Caco-2 (cell line): ENCODE data around the gene MELK. TPM values are rescaled to one million over a fixed set of nuclear protein-coding genes. Genes with fewer than 3 reads are reported as not detected.
A peak's percentile ranks its signal among the peaks of the same experiment; 100 is the strongest.

Experiments
- BruUV-seq: library from RNA; stranded (reverse); fragments of 400-500 nt; replicated peaks from 2 replicates; lab custom pipeline; 2021; lab: Mats Ljungman, UMichigan
- CTCF ChIA-PET: fragments of 300-600 bp; sonication (Branson Sonifier 250); formaldehyde crosslinking; loops from one replicate; lab custom pipeline; 2022; ENCODE audit warnings: antibody characterized with exemption; lab: Charles Lee
- POLR2A ChIA-PET: fragments of 300-600 bp; sonication (Branson Sonifier 250); formaldehyde crosslinking; loops from one replicate; lab custom pipeline; 2022; ENCODE audit warnings: antibody characterized with exemption; lab: Charles Lee
- DNase-seq, 2 experiments: peaks; one replicate each; pipeline versions ENCODE4 v3.0.0 to v3.0.0-alpha.2; 2020 to 2022
- H3K27me3 ChIP-seq: replicated peaks from 2 replicates; pipeline ENCODE4 v1.6.0; 2011; ENCODE audit warnings: low read length; ENCODE audit not compliant: control insufficient read depth, insufficient read depth
- H3K36me3 ChIP-seq: 2 replicates; pipeline ENCODE4 v1.5.1; 2011; ENCODE audit warnings: low read length; ENCODE audit not compliant: control insufficient read depth, insufficient read depth
- H3K4me1 ChIP-seq: fragments of 250-450 bp; sonication (Bioruptor Pico); 2 replicates; pipeline ENCODE4 v1.5.1; 2020; ENCODE audit warnings: mild to moderate bottlenecking
- H3K4me3 ChIP-seq: 2 replicates; pipeline ENCODE4 v1.5.1; 2011; ENCODE audit warnings: low read depth, mild to moderate bottlenecking, control low read depth, low read length
- H3K9me3 ChIP-seq: fragments of 250-450 bp; sonication (Bioruptor Pico); 2 replicates; pipeline ENCODE4 v1.5.1; 2020; ENCODE audit warnings: mild to moderate bottlenecking, moderate library complexity
- H3K27ac Mint-ChIP-seq: one replicate; pipeline ENCODE4 v1.8.0; 2022; ENCODE audit warnings: mixed read lengths; ENCODE audit not compliant: unreplicated experiment
- H3K27me3 Mint-ChIP-seq: one replicate; pipeline ENCODE4 v1.8.0; 2022; ENCODE audit warnings: mixed read lengths; ENCODE audit not compliant: insufficient read depth, unreplicated experiment
- H3K36me3 Mint-ChIP-seq: one replicate; pipeline ENCODE4 v1.8.0; 2022; ENCODE audit warnings: mild to moderate bottlenecking, mixed read lengths; ENCODE audit not compliant: insufficient read depth, unreplicated experiment
- H3K4me1 Mint-ChIP-seq: one replicate; pipeline ENCODE4 v1.8.0; 2022; ENCODE audit warnings: low read depth, mixed read lengths; ENCODE audit not compliant: unreplicated experiment
- H3K4me3 Mint-ChIP-seq: one replicate; pipeline ENCODE4 v1.8.0; 2022; ENCODE audit warnings: mild to moderate bottlenecking, moderate library complexity, mixed read lengths; ENCODE audit not compliant: unreplicated experiment
- H3K9me3 Mint-ChIP-seq: one replicate; pipeline ENCODE4 v1.8.0; 2022; ENCODE audit warnings: mixed read lengths; ENCODE audit not compliant: unreplicated experiment
- CTCF ChIP-seq, 2 experiments: fragments of 200-600 bp in 1 of 2; IDR thresholded peaks; 1 replicate in 1 of 2; 2 replicates in 1 of 2; pipeline versions ENCODE4 v1.5.1 to v1.8.0; 2011 to 2022; ENCODE audit warnings: antibody characterized with exemption in 1 of 2, control low read depth in 1 of 2, inconsistent platforms in 1 of 2, low read depth in 1 of 2, low read length in 1 of 2, mild to moderate bottlenecking in 1 of 2, moderate library complexity in 1 of 2; ENCODE audit not compliant: insufficient read depth in 1 of 2, severe bottlenecking in 1 of 2, unreplicated experiment in 1 of 2
- intact Hi-C: fragments of 100-400 bp; cut with micrococcal nuclease; formaldehyde crosslinking; loops from one replicate; pipeline ENCODE4 v1.10.0; 2022; ENCODE audit not compliant: unreplicated experiment
- total RNA-seq: library from RNA; stranded (reverse); gene quantifications from 2 replicates; pipeline ENCODE4 v1.2.3, GENCODE V29; 2022

The MELK gene
- total RNA-seq, 1 experiment from 2014 or later = 57.8 TPM

- Histone ChIP-seq H3K4me1 (peaks cover 46% of the 10 kb centered on the region), H3K36me3 (0 out of 2 replicates have a peak, but pooled peaks cover 2% of the 10 kb centered on the region), H3K9me3 (no peaks in the 10 kb centered on the region), H3K27me3 (no peaks in the 10 kb centered on the region), H3K4me3 (no peak overlapping the region)
- peaks cover 48% of the 10 kb centered on the region for H3K36me3 Mint-ChIP-seq
- intact Hi-C loops = no loop called here
- no peaks in the 10 kb centered on the region for H3K9me3 Mint-ChIP-seq
- DNase-seq = no peak
- H3K27ac Mint-ChIP-seq = peak overlapping the region; percentile 83
- TF ChIP-seq CTCF (IDR thresholded peaks at IDR 0.05; ENCODE audit: insufficient read depth in 1 of 2, low read depth in 1 of 2, low read length in 1 of 2, severe bottlenecking in 1 of 2, unreplicated experiment in 1 of 2) = no peak
- BruUV-seq = no TSS peak
- POLR2A ChIA-PET = no interaction called here
- H3K4me3 Mint-ChIP-seq = peak overlapping the region; percentile 64
- CTCF ChIA-PET = no interaction called here
- peaks cover 22% of the 10 kb centered on the region for H3K4me1 Mint-ChIP-seq
- no peaks in the 10 kb centered on the region for H3K27me3 Mint-ChIP-seq
Observed at GRCh38 chr9:36575411-36575882, 2.8 kb downstream of the MELK start.

GRCh38 chr9:36576866-36577265 lies 4.2 kb downstream of the MELK start:
- 0 out of 2 replicates have a peak, but pooled peaks cover 2% of the 10 kb centered on the region for H3K36me3 ChIP-seq
- Mint-ChIP-seq H3K27ac (no peak overlapping the region), H3K9me3 (no peaks in the 10 kb centered on the region), H3K27me3 (no peaks in the 10 kb centered on the region), H3K4me1 (peaks cover 22% of the 10 kb centered on the region), H3K36me3 (peaks cover 62% of the 10 kb centered on the region), H3K4me3 (no peak overlapping the region)
- intact Hi-C loops = no loop called here
- H3K4me3 ChIP-seq = no peak overlapping the region
- no peak for DNase-seq
- H3K4me1 ChIP-seq = peaks cover 46% of the 10 kb centered on the region
- POLR2A ChIA-PET = no interaction called here
- CTCF ChIA-PET = no interaction called here
- TF ChIP-seq CTCF (IDR thresholded peaks at IDR 0.05; ENCODE audit: insufficient read depth in 1 of 2, low read depth in 1 of 2, low read length in 1 of 2, severe bottlenecking in 1 of 2, unreplicated experiment in 1 of 2) = no peak
- no peaks in the 10 kb centered on the region for H3K27me3 ChIP-seq
- H3K9me3 ChIP-seq = no peaks in the 10 kb centered on the region
- no TSS peak for BruUV-seq

GRCh38 chr9:36584620-36585460 lies 12.1 kb downstream of the MELK start:
- intact Hi-C loops = no loop called here
- Histone ChIP-seq H3K4me3 (no peak overlapping the region), H3K27me3 (no peaks in the 10 kb centered on the region), H3K36me3 (no peaks in the 10 kb centered on the region), H3K4me1 (peaks cover 9% of the 10 kb centered on the region; the same call in 1 of the 2 replicates), H3K9me3 (no peaks in the 10 kb centered on the region)
- H3K4me3 Mint-ChIP-seq = no peak overlapping the region
- peaks cover 74% of the 10 kb centered on the region for H3K36me3 Mint-ChIP-seq
- H3K4me1 Mint-ChIP-seq = peaks cover 6% of the 10 kb centered on the region
- peak overlapping the region; percentile 69 for H3K27ac Mint-ChIP-seq
- POLR2A ChIA-PET = interaction anchor here (0.6 kb wide), 1 partner anchor 36 kb away, joined by 4 read pairs; no protein-coding TSS in a partner anchor
- CTCF ChIA-PET = no interaction called here
- H3K9me3 Mint-ChIP-seq = no peaks in the 10 kb centered on the region
- DNase-seq = peak; percentile 24 to 51
- no peaks in the 10 kb centered on the region for H3K27me3 Mint-ChIP-seq
- no peak for TF ChIP-seq CTCF (IDR thresholded peaks at IDR 0.05; ENCODE audit: insufficient read depth in 1 of 2, low read depth in 1 of 2, low read length in 1 of 2, severe bottlenecking in 1 of 2, unreplicated experiment in 1 of 2)
- no TSS peak for BruUV-seq
